ENCODE data around the gene TADA3.

GRCh38 chr3:9780458-9780812 is 11.8 kb downstream of the TADA3 start:
- TF ChIP-seq CTCF (IDR thresholded peaks at IDR 0.05) (no peak), POLR2A (IDR thresholded peaks at IDR 0.05) (no peak)
